Measurements from ENCODE around the gene FIBP. TPM values are rescaled to one million over a fixed set of nuclear protein-coding genes. Genes with fewer than 3 reads are reported as not detected.

Gene FIBP
- total RNA-seq, 3 donors from 2014 or later: 51.2 to 68.5 (median 51.7) TPM

GRCh38 chr11:65864706-65865471, 23.4 kb downstream of the FIBP start:
- Histone ChIP-seq H3K9me3 (no peaks in the 10 kb centered on the region), H3K36me3 (peaks cover 5% of the 10 kb centered on the region), H3K4me3 (no peak overlapping the region), H3K27me3 (no peaks in the 10 kb centered on the region), H3K27ac (no peak overlapping the region), H3K4me1 (peaks cover 4 to 7% of the 10 kb centered on the region in 2 donors)
- no peak for TF ChIP-seq CTCF (IDR thresholded peaks at IDR 0.05)
- no peak for TF ChIP-seq POLR2A (IDR thresholded peaks at IDR 0.05)
- TF ChIP-seq POLR2AphosphoS5 (IDR thresholded peaks at IDR 0.05): no peak
- intact Hi-C loops (cut with DNase I; ENCODE audit: low total_unique reads): no loop called here
- no peak for DNase-seq (ENCODE audit: low spot score in 2 of 2)

GRCh38 chr11:65863889-65864705, 24.2 kb downstream of the FIBP start:
- no peak for TF ChIP-seq POLR2AphosphoS5 (IDR thresholded peaks at IDR 0.05)
- no peak for TF ChIP-seq CTCF (IDR thresholded peaks at IDR 0.05)
- no peak for TF ChIP-seq POLR2A (IDR thresholded peaks at IDR 0.05)
- Histone ChIP-seq H3K27me3 (no peaks in the 10 kb centered on the region), H3K4me1 (peaks cover 4 to 7% of the 10 kb centered on the region in 2 donors), H3K4me3 (no peak overlapping the region), H3K27ac (no peak overlapping the region), H3K9me3 (no peaks in the 10 kb centered on the region), H3K36me3 (peaks cover 5% of the 10 kb centered on the region)
- DNase-seq (ENCODE audit: low spot score in 2 of 2): no peak
- intact Hi-C loops (cut with DNase I; ENCODE audit: low total_unique reads): no loop called here

- no peaks in the 10 kb centered on the region for H3K27me3 ChIP-seq
- TF ChIP-seq POLR2A (IDR thresholded peaks at IDR 0.05): no peak
- no peak for TF ChIP-seq POLR2AphosphoS5 (IDR thresholded peaks at IDR 0.05)
- no peak for TF ChIP-seq CTCF (IDR thresholded peaks at IDR 0.05)
- intact Hi-C loops (cut with DNase I; ENCODE audit: low total_unique reads): no loop called here
- peaks cover 4 to 7% of the 10 kb centered on the region in 2 donors for H3K4me1 ChIP-seq
- no peak for DNase-seq (ENCODE audit: low spot score in 2 of 2)
- H3K36me3 ChIP-seq: peaks cover 5% of the 10 kb centered on the region
- H3K4me3 ChIP-seq: no peak overlapping the region
- peak overlapping the region in 1 of 2 donors; percentile 50 for H3K27ac ChIP-seq
- H3K9me3 ChIP-seq: no peaks in the 10 kb centered on the region
These were observed 25.1 kb downstream of the FIBP start for GRCh38 chr11:65862941-65863888.

- DNase-seq (ENCODE audit: low spot score in 2 of 2): no peak
- no peaks in the 10 kb centered on the region for H3K9me3 ChIP-seq
- peak overlapping the region in 1 of 3 donors; percentile 100 for H3K4me3 ChIP-seq
- TF ChIP-seq CTCF (IDR thresholded peaks at IDR 0.05) (no peak), POLR2A (IDR thresholded peaks at IDR 0.05) (no peak), POLR2AphosphoS5 (IDR thresholded peaks at IDR 0.05) (no peak)
- intact Hi-C loops (cut with DNase I; ENCODE audit: low total_unique reads): no loop called here
- H3K27ac ChIP-seq: peak overlapping the region; percentile 97 to 99
- H3K27me3 ChIP-seq: no peaks in the 10 kb centered on the region
- peaks cover 4 to 7% of the 10 kb centered on the region in 2 donors for H3K4me1 ChIP-seq
- peaks cover 5% of the 10 kb centered on the region for H3K36me3 ChIP-seq
These were observed 26.0 kb downstream of the FIBP start for GRCh38 chr11:65862191-65862735.
